Measurements from ENCODE around the gene SCAANT1. TPM values are rescaled to one million over a fixed set of nuclear protein-coding genes. Genes with fewer than 3 reads are reported as not detected.
A peak's percentile ranks its signal among the peaks of the same experiment; 100 is the strongest.

Gene SCAANT1
- total and polyA plus RNA-seq, 12 donors: 1.3 to 1.6 TPM; not detected in 10

GRCh38 chr3:63870615-63871005 lies 41.6 kb downstream of the SCAANT1 start:
- H3K27me3 ChIP-seq: no peaks in the 10 kb centered on the region
- 75 to 79% (median 78%) methylated on average over 2 of the region's 2 CpGs for WGBS, 4 donors
- DNase-seq: no peak
- TF ChIP-seq CTCF (IDR thresholded peaks at IDR 0.05) (no peak), POLR2A (IDR thresholded peaks at IDR 0.05) (no peak)
- H3K4me1 ChIP-seq (replicated peaks in 1 of 2): peaks cover 0 to 9% of the 10 kb centered on the region in 2 donors
- H3K4me3 ChIP-seq: no peak overlapping the region
- no peaks in the 10 kb centered on the region for H3K36me3 ChIP-seq (replicated peaks in 1 of 2)
- no peaks in the 10 kb centered on the region for H3K9me3 ChIP-seq (replicated peaks in 1 of 3)
- intact Hi-C loops (cut with DNase I): no loop called here
- H3K27ac ChIP-seq: no peak overlapping the region

DNA sequence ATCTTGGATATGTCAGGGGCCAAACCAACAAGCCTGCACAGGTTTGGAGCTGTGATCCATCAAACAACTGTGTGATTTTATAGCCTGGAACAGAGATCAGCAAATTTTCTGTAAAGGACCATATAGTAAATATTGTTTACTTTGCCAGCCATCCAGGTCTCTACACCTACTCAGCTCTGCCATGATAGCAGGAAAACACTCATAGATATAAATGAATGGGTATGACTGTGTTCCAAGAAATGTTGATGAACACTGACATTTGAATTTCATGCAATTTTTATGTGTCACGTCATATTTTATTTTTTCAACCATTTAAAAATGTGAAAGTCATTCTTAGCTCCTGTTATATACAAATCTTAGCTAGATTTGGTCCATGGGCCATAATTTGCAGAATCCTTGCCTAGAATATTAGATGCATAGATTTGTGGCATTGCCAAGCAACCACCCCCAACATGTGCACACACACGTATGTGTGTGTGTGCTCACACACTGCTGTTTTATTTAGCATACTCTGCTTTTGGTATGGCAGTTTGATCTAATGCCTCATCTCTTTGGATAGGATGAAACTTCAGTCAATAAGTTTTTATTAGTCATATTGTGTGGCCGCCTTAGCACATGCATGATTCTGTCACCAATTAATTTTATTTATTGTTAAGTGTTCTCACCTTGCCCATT lies 42.1 kb downstream of the SCAANT1 start:
- H3K4me3 ChIP-seq: no peak overlapping the region
- H3K9me3 ChIP-seq (replicated peaks in 1 of 3): no peaks in the 10 kb centered on the region
- DNase-seq: no peak
- TF ChIP-seq CTCF (IDR thresholded peaks at IDR 0.05): no peak
- no peak for TF ChIP-seq POLR2A (IDR thresholded peaks at IDR 0.05)
- no peak overlapping the region for H3K27ac ChIP-seq
- WGBS, 4 donors: 82 to 96% (median 86%) methylated on average over 3 of the region's 3 CpGs
- H3K36me3 ChIP-seq (replicated peaks in 1 of 2): no peaks in the 10 kb centered on the region
- intact Hi-C loops (cut with DNase I): no loop called here
- no peaks in the 10 kb centered on the region for H3K27me3 ChIP-seq
- H3K4me1 ChIP-seq (replicated peaks in 1 of 2): peaks cover 0 to 12% of the 10 kb centered on the region in 2 donors

DNA sequence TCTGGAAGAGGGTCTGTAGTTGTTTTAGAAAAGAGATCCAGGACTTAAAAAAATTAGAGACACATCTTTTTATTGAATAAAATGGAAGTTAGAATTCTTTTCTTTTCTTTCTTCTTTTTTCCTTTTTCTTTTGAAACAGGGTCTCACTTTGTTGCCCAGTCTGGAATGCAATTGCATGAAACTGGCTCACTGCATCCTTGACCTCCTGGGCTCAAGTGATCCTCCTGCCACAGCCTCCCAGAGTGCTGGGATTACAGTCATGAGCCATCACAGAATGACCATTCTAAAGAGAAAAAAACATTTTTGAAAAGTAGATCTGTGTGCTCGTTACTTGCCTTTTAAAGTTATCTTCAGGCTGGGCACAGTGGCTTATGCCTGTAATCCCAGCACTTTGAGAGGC lies 45.0 kb downstream of the SCAANT1 start:
- no peak for DNase-seq
- Histone ChIP-seq H3K4me1 (replicated peaks in 1 of 2) (peaks cover 7 to 24% of the 10 kb centered on the region in 2 donors), H3K27me3 (no peaks in the 10 kb centered on the region), H3K36me3 (replicated peaks in 1 of 2) (no peaks in the 10 kb centered on the region), H3K4me3 (no peak overlapping the region), H3K27ac (no peak overlapping the region), H3K9me3 (replicated peaks in 1 of 3) (no peaks in the 10 kb centered on the region)
- intact Hi-C loops (cut with DNase I): no loop called here
- no peak for TF ChIP-seq CTCF (IDR thresholded peaks at IDR 0.05)
- 98 to 100% (median 100%) methylated on average over 1 of the region's 1 CpG for WGBS, 4 donors

DNA sequence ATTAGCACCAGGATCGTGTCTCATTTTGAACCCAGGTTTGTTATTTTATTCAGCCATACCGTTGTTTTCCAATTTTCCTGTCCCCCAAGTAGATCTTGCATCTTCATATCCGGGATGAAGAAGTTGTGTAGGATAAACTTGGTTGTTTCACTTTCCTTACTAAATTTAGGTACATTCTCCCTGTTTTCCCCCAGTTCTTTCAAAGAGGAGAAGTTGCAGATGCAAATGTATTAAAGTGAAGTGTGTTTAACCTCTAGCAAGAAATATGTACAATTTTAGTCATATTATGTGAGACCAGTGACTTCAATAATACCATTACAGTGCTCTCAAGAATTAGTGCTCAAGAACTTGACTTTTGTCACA lies 47.2 kb downstream of the SCAANT1 start:
- DNase-seq: no peak
- Histone ChIP-seq H3K36me3 (replicated peaks in 1 of 2) (no peaks in the 10 kb centered on the region), H3K4me1 (replicated peaks in 1 of 2) (peaks cover 7 to 15% of the 10 kb centered on the region in 2 donors), H3K9me3 (replicated peaks in 1 of 3) (no peaks in the 10 kb centered on the region), H3K27me3 (no peaks in the 10 kb centered on the region), H3K27ac (peak overlapping the region in 3 of 5 donors; percentile 86 to 92 (median 88)), H3K4me3 (peak overlapping the region in 2 of 4 donors; percentile 96 to 99)
- 1 to 3% (median 3%) methylated on average over 3 of the region's 3 CpGs for whole genome bisulfite sequencing, 4 donors
- intact Hi-C loops (cut with DNase I): loop anchor here in 1 of 2 donors (2.0 kb wide), 1 partner anchor 44 kb away; no protein-coding TSS in a partner anchor
- TF ChIP-seq POLR2A (IDR thresholded peaks at IDR 0.05) (no peak), CTCF (IDR thresholded peaks at IDR 0.05) (no peak)
